ENCODE measurements around the gene OR2S2. TPM values are rescaled to one million over a fixed set of nuclear protein-coding genes. Genes with fewer than 3 reads are reported as not detected.

OR2S2 gene
- total RNA-seq, 2 donors from 2014 or later = not detected

Other genes with a start within 250 kb of the OR2S2 start
- gene TLN1, start 226.0 kb downstream of the OR2S2 start, total RNA-seq = 100 to 1,000 TPM; 490 to 539 TPM
- 10 to 100 TPM; 29.4 to 35.7 TPM for gene CREB3, start 225.5 kb downstream of the OR2S2 start, total RNA-seq
- gene GBA2, start 208.9 kb downstream of the OR2S2 start, total RNA-seq = 10 to 100 TPM; 68.4 to 81.4 TPM
- 10 to 100 TPM; 17.9 to 19.6 TPM for gene RGP1, start 208.9 kb downstream of the OR2S2 start, total RNA-seq
- not detected for gene MSMP, start 203.9 kb downstream of the OR2S2 start, total RNA-seq
- 10 to 100 TPM in 1 of 2 donors, 1 to 10 TPM in 1; 5.0 to 11.3 TPM for gene NPR2, start 166.6 kb downstream of the OR2S2 start, total RNA-seq
- 1 to 10 TPM in 1 of 2 donors, under 1 TPM in 1; 0.19 to 1.6 TPM for gene SPAG8, start 145.9 kb downstream of the OR2S2 start, total RNA-seq
- 10 to 100 TPM; 40.8 to 46.8 TPM for gene HINT2, start 143.1 kb downstream of the OR2S2 start, total RNA-seq
- gene FAM221B, start 129.4 kb downstream of the OR2S2 start, total RNA-seq = not detected
- gene TMEM8B, start 128.9 kb downstream of the OR2S2 start, total RNA-seq = 1 to 10 TPM; 1.8 TPM
- not detected for gene OR13J1, start 87.8 kb downstream of the OR2S2 start, total RNA-seq
- gene HRCT1, start 52.0 kb downstream of the OR2S2 start, total RNA-seq = not detected
- gene SPAAR, start 48.7 kb downstream of the OR2S2 start, total RNA-seq = not detected
- 1 to 10 TPM; 4.0 to 7.0 TPM for gene RECK, start 78.8 kb upstream of the OR2S2 start, total RNA-seq
- 10 to 100 TPM; 11.0 to 27.1 TPM for gene GLIPR2, start 178.6 kb upstream of the OR2S2 start, total RNA-seq
- gene CCIN, start 211.2 kb upstream of the OR2S2 start, total RNA-seq = under 1 TPM in 1 of 2 donors, not detected in 1; 0.19 TPM
- gene CLTA, start 232.8 kb upstream of the OR2S2 start, total RNA-seq = 100 to 1,000 TPM; 133 to 178 TPM

Measured in natural killer cell treated with Interleukin-12 subunit alpha and Interleukin-12 subunit beta and Interleukin-15 and Interleukin-18, amount 100 ng/mL, for 72 hours (primary cell).